NCI-H460 (cell line): Measurements from ENCODE around the gene ST8SIA3. TPM values are rescaled to one million over a fixed set of nuclear protein-coding genes. Genes with fewer than 3 reads are reported as not detected.
"Not testable (repeated sequence)": the region's sequence is repeated elsewhere in the genome, so short reads cannot be mapped to it uniquely, and the experiment has no call there.

Source experiments
- DNase-seq: peaks from one replicate; pipeline ENCODE4 v3.0.0-alpha.2; 2016; ENCODE audit warnings: low read depth; ENCODE audit errors: extremely low read depth
- total RNA-seq: library from RNA; depleted of rRNA; stranded (reverse); fragments of >200 nt; shearing (Covaris generic); gene quantifications from 2 replicates; pipeline ENCODE4 v1.2.3, GENCODE V29; 2014; rRNA removed

The ST8SIA3 gene
- total RNA-seq, 1 experiment from 2014 or later = not detected

GRCh38 chr18:57364460-57364859, 12.1 kb downstream of the ST8SIA3 start:
- no peak for DNase-seq

DNA sequence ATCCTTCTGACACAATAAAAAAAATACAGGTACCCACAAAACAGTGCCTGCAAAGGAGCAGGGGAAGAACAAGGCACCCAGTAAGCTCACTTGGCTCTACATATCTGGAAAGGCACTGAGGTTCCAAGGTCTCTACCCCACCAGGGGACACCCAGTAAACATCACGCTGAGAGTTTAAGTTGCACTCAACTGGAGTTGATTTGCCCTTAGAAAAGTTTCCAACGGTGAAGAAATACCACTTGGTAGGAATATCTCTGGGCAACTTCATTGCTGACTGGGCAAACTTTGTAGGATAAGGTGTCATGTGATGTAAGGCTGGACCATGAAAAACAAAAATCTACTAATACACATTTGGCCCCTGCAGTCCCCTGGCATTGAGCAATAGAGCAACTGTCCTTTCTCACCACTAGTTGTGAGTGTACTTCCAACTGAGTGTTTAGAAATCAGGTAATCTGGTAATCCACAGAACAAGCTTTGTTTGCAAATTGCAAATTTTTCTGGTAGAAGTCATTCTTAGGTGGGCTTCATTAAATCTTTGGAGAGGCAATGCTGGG, 14.2 kb downstream of the ST8SIA3 start:
- DNase-seq = no peak

DNA sequence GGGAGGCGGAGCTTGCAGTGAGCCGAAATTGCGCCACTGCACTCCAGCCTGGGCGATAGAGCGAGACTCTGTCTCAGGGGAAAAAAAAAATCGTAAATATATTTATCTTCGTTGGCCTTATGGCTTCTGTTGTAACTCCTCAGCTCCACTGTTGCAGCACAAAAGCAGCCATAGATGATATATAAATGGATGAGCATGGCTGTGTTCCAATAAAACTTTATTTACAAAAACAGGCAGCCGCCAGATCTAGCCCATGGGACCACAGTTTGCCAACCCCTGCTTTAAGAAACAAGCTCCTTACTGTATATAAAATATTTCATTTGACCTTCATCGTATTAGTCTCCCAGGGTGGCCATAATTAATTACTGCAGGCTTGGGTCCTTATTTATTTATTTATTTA, 20.1 kb downstream of the ST8SIA3 start:
- no peak for DNase-seq

DNA sequence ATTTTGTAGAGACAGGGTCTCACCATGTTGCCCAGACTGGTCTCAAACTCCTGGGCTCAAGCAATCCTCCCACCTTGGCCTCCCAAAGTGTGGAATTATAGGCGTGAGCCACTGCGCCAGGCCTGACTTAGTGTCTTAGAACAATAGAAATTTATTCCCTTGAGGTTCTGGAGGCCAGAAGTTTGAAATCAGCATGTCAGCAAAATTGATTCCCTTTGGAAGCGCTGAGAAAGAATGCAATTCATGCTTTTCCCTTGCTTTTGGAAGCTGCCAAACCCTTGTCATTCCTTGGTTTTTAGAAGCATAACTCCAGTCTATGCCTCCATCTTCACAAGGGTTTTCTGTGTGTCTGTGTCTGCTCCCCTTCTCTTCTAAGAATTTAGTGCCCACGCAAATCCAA, 20.7 kb downstream of the ST8SIA3 start:
- DNase-seq = no peak

DNA sequence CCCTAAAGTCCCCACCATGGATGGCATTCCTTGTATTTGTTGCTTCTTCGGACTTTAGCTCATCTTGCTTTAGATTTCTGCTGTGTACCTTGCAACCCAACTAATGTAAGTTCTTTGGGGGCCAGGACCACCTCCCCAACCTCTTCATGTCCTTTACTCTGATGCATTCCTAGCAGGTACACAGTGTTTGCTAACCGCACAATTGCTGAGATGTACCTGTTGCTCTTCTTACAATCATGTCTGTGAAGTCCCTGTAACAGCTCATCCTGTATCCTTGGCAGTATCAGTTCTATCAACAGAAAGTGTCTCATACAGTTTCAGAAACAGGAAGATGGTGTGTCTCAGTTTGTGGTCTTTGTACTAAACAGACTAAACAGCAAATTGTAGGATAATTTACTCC, 24.1 kb downstream of the ST8SIA3 start:
- DNase-seq = no peak

- DNase-seq = no peak
These were observed 36.9 kb downstream of the ST8SIA3 start for GRCh38 chr18:57389271-57389670.

DNA sequence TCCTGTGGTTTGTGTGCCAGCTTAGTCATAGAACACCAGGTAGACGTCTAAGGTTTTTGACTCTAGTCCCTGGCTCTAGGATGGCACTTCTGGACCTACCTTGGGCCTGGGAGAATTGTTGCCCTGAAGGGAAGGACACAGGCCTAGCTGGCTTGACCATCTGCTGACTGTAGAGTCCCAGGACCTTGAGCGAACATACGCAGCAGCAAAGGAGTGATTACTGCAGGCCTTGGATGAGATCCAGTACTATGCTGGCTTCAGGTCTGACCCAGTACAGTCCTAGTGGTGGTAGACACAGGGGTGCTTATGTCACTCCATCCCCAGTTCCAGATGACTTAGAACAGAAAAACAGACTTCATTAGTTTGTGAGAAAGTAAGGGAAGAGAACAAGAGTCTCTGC, 37.7 kb downstream of the ST8SIA3 start:
- DNase-seq = no peak

GRCh38 chr18:57394749-57395148, 42.4 kb downstream of the ST8SIA3 start:
- not testable (repeated sequence) for DNase-seq

DNA sequence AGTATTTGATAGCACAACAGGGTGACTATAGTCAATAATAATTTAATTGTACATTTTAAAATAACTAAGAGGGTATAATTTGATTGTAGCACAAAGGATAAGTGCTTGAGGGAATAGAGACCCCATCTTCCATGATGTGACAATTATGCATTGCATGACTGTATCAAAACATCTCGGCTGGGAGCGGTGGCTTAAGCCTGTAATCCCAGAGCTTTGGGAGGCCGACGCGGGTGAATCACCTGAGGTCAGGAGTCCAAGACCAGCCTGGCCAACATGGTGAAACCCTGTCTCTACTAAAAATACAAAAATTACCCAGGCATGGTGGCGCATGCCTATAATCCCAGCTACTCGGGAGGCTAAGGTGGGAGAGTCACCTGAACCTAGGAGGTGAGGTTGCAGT, 44.5 kb downstream of the ST8SIA3 start:
- not testable (repeated sequence) for DNase-seq

DNA sequence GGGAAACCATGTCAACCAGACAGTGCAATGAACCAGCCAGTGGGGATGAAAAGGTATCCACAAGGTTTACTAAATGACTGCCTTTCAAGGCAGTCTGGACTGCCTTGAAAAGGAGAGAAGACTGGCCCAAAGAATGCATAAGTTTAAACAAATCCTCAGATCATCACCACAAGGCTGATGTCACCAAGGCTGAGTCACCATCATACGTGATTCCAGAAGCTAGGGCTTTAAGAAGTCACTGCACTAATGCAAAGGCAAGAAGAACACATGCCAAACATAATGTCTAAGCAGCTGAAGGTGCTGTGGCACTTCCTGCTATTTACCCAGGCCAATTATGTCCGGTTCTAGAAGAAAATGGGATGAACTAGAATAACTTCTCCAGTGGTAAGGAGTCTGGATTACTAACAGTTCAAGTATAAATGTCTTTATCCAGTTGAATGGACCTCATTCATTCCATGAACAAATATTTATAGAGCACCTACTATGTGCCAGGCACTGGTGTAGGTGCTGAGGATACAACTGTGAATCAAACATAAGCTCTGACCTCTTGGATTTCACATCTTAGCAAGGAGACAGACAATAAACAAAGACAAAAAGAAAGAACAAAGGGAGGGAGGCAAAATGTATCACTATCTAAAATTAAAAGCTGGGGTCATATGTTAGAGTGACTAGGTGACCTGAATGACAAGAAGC, 45.2 kb downstream of the ST8SIA3 start:
- no peak for DNase-seq

DNA sequence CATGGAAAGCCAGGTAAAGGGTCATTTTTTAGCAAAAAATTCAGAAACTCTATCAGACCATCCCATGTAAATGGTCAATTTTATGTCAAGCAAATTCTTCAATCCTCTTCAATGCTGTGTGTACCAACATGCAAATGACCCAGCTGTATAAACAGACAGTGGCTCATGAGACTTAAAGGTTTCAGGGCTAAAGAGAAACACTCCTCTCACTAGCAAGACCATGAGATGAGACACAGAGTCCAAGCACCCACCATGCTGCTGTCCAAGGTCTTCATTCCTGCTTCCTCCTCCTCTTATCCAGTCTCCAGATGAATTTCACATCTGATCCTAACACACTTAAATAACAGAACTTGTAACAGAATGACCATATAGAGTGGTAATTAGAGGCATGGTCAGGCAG, 52.0 kb downstream of the ST8SIA3 start:
- DNase-seq = no peak

- no peak for DNase-seq
These were observed 57.3 kb downstream of the ST8SIA3 start for GRCh38 chr18:57409650-57410049.

DNA sequence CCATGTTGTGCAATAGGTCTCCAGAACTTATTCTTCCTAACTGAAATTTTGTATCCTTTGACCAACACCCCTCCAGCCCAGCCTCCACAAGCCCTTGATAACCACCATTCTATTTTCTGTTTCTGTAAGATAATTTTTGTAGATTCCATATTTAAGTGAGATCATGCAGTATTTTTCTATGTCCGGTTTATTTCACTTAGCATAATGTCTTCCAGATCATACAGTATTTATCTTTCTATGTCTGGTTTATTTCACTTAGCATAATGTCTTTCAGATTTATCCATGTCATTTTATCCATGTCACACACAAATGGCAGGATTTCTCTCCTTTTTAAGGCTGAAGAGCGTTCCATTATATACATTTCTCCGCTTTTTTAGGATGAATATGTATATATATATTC, 58.4 kb downstream of the ST8SIA3 start:
- DNase-seq = no peak

DNA sequence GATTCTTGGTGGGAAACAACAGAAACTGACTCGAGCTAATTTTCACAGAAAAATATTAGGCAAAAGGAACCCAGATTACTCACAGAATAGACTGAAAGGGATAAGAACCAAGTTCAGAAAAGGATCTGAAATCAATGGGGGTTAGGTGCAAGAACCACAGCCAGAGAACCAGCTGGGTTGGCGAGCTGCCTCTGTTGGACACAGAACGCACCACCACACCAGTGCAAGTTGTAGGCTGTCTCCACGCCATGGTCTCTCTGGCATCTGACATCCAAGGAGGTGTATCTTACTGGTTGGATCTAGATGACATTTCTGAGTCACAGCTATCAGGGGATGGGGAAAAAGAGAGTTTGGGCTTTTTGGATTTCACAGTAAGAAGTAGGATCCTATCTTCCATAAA, 64.2 kb downstream of the ST8SIA3 start:
- DNase-seq = no peak

Other genes with a start within 250 kb of the ST8SIA3 start
- gene BOD1L2, start 205.5 kb upstream of the ST8SIA3 start, total RNA-seq = not detected in 2 replicates
- gene ONECUT2, start 82.8 kb downstream of the ST8SIA3 start, total RNA-seq = 0.17 and 0.22 TPM in 2 replicates
- gene FECH, start 234.1 kb downstream of the ST8SIA3 start, total RNA-seq = 34.7 and 43.3 TPM in 2 replicates